NCI-H82 (cell line): ENCODE data around the gene ZNF425.
"Not testable (repeated sequence)": the region's sequence is repeated elsewhere in the genome, so short reads cannot be mapped to it uniquely, and the experiment has no call there.

Experiments
- DNase-seq: peaks from one replicate; lab custom pipeline; 2025; lab: John Stamatoyannopoulos, UW

The ZNF425 gene

DNA sequence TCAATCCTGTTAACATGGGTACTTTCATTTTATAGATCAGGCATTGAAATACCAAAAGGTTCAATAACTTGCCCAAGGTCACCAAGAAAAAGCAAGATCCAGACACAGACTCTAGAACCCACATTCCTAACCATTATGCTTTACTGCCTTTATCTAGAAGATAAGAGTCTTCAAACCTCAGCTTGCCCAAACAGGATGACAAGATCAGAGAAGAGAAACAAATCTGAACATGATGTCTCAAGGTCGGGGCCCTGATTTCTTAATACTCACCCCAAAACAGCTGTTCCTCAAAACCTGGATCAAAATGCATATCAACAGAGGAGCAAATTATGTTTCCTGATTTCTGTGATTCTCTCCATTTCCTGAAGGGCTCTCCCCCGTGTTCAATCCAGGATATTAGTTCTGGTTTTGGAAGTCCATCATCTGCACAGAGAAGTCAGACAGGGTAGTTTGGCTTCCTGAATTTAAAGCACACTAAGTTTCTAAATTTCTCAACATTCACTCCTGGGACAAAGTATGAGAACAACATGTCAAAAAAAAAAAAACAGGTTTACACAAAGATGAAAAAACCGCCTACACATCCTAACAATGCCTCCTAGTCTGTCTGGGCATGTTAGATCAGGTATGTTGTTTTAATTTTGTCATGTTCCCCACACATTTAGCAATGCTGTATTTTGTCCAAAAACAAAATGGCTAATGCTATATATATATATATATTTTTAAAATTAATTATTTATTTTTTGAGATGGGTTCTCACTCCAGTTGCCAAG lies 51.8 kb downstream of the ZNF425 start:
- DNase-seq, result no peak

DNA sequence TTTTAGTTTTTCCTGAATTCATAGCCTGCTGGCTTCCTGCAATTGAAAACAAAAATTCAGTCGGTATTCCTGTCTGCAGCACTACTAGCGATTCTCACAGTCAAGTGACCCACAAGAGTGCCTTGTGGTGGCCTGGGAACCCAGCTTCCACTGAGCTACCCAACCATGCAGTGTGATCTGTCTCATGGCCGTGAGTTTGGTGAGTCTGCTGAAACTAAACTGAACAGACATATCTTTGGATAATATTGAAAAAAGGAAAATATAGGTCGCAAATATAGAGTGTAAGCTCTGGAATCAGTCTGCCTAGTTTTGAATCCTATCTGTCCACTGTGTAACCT lies 53.7 kb downstream of the ZNF425 start:
- DNase-seq, result no peak

DNA sequence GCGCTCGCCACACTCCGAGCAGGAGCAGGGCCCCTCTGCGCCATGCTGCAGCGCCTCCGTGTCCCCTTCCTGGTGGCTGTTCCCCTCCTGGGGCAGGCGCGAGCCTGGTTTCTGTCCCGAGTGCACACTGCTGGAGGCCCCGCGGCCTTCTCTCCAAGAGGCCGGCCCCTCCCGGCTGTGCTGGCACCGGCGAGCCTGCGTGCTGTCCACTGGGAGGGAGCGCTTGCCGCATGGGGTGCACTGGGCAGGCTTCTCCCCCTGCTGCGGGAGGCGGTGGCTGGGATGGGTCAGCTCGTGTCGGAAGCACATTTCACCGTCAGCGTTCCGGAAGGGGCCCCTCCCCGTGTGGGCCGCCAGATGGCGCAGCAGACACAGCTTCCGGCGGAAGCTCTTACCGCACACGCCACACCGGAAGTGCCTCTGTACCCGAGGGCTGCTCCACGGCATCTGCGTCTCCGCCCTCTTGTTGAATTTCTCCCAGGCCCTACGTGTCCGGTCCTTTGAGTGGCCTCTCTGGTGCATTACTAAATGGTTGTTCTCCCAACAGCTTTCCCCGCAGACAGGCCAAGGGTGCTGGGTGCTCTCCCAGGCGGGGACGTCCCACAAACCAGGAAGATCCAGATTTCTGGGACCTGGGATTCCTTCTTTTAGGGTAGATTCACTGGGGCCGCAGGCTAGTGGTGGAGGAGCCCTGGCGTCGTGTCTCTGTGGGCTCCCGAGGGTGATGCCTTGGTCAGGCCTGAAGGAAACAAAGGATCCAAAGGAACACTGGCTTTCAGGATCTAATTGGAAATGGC lies 54.3 kb downstream of the ZNF425 start:
- peak; percentile 22 for DNase-seq

DNA sequence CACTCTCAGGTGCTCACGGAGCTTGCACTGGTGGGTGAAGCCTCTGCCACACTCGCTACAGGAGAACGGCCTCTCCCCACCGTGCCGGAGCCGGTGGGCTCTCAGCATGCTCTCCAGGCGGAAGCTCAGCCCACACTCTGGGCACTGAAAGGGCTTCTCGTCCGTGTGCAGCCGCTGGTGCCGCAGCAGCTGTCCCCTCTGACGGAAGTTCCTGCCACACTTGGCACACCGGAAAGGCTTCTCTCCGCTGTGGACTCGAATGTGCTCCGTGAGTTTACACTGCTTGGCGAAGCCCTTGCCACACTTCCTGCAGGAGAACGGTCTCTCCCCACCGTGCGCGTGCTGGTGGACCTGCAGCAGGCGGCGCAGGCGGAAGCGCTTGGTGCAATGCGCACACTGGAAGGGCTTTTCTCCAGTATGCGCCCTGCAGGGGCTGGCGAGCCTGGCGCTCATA lies 54.9 kb downstream of the ZNF425 start:
- no peak for DNase-seq

DNA sequence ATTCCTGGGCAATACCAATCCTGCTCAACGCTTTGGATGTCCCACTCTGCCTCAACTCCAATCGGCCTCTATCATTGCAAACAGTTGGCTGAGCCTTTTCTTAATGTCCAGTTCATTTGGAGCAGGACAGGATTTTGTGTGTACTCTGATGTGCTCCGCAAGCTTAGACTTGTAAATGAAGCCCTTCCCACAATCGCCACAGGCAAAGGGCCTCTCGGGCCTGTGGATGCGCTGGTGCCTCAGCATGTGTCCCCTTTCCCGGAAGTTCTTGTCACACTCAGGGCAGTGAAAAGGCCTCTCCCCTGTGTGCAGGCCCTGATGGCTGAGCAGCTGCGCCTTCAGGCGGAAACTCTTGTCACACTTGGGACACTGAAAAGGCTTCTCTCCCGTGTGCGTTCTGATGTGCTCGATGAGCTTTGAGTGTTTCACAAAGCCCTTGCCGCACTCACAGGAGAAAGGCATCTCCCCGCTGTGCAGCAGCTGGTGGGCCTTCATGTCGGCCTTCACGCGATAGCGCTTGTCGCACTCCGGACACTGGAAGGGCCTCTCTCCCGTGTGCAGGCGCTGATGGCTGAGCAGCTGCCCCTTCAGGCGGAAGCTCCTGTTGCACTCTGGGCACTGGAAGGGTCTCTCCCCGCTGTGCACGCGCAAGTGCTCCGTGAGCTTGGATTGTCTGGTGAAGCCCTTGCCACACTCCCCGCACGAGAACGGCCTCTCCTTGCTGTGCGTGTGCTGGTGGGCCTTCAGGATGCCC lies 55.6 kb downstream of the ZNF425 start:
- no peak for DNase-seq

DNA sequence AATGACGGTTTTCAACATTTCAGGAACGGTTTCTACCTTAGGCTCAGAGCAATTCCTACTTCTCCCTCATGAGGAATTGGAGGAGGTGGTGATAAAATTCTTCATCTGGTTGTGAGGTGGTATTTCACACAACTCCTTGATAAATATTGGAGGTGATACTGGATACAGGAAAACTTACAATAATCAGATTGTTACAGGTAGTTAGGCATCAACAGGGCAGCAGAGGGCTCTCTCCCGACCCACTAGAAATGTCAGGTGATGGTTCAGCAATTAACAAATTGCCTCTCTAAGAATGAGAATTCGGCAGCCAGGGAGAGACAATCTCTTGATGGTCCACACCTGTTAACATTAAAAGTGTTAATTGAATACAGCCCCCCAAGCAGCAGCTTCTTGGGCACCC lies 58.3 kb downstream of the ZNF425 start:
- DNase-seq, result no peak

DNA sequence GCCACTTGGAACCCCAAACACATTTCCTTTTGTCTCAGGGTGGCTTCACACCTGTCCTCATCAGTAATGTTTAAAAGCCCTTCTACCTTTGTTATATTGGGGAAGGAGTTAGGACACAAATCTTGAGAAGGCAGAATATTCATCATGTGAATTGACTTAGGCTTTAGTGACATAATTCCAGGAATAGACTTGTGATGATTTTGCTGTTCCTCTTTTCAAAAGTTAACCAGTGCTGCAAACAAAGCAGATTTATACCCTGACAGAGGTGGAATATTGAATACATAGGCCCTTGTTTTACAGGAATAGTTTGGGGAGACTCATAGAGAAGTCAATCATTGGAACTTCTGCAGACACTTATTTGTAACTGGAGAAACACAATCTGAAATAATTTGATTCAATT lies 62.6 kb downstream of the ZNF425 start:
- no peak for DNase-seq

DNA sequence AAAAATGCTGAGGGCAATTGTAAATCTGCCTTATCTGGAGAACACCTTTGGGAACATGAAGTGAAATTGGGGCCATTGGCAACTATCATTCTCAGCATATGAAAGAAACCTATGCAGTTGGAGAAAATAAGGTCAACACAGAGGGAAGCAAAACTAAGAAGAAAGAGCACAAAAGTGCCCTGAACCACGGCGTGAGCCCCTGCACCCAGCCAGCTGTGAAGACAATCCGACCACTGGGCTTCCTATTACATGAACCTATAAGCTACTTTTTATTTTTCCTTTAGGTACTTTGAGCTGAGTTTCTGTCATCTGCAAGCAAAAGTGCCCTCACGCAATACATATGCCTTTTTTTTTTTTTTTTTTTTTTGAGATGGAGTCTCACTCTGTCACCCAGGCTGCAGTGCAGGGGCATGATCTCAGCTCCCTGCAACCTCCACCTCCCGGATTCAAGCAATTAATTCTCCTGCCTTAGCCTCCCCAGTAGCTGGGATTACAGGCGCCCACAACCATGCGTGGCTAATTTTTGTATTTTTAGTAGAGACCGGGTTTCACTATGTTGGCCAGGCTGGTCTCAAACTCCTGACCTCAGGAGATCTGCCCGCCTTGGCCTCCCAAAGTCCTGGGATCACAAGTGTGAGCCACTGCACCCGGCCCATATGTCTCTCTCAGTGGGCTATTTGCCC lies 63.8 kb downstream of the ZNF425 start:
- not testable (repeated sequence) for DNase-seq

DNA sequence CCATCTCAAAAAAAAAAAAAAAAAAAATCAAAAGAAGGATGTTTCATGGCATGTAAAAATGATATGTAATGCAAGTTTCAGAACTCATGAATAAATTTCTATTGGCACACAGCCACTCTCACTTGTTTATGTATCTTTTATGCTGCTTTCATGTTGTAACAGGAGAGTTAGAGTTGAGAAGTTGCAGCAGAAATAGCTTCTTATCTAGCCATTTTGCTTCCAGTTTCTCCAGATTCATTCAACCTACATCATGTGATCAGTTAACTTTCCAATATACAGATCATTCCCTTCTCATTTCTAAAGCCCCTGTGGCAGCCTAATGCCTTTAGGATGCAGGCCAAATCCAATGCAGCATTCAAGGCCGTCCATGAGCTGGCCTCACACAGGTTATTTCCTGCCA lies 66.0 kb downstream of the ZNF425 start:
- DNase-seq, result no peak

DNA sequence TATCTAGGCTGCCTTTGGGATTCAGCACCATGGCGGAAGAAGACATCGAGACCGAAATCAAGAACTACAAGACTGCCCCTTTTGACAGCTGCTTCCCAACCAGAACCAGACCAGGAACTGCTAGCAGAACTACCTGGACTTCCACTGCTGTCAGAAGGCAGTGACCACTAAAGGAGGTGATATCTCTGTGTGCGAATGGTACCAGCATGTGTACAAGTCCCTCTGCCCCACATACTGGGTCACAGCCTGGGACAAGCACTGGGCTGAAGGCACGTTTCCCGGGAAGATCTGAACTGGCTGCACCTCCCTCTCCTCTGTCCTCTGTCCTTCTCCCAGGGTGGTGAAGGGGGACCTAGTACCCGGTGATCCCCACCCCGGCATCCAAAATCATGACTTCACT lies 72.2 kb downstream of the ZNF425 start:
- no peak for DNase-seq

DNA sequence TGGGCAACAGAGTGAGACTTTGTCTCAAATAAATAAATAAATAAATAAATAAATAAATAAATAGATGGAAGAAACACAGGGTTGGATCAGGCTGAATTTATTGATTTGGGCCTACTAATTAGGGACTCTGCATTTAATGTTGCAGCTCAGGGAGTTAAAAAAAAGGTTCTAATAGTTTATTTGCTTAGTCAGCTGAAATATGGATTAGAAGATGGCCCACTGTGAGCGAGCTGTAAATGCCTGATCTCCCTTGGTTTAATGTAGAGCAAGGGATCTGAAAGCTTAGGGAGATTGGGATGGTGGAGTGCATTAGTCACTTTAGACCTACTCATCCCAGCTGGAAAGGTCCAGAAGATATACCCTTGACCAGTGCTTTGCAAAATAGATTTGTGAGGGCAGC lies 72.7 kb downstream of the ZNF425 start:
- no peak for DNase-seq
